Smooth muscle cell (in vitro differentiated cells): ENCODE results near the gene PTN. TPM values are rescaled to one million over a fixed set of nuclear protein-coding genes. Genes with fewer than 3 reads are reported as not detected.

Experiments
- DNase-seq: peaks from one replicate; lab custom pipeline; 2025; ENCODE audit not compliant: unreplicated experiment; lab: John Stamatoyannopoulos, UW
- H2AFZ ChIP-seq: fragments of 200-600 bp; sonication (generic); 2 replicates; pipeline ENCODE4 v1.6.0; 2016; ENCODE audit warnings: antibody characterized with exemption, low read depth, mild to moderate bottlenecking
- H3F3A ChIP-seq: fragments of 200-600 bp; sonication (generic); 2 replicates; pipeline ENCODE4 v1.6.0; 2017; ENCODE audit warnings: antibody characterized with exemption, low read depth
- H3K27ac ChIP-seq: fragments of 200-600 bp; sonication (generic); 2 replicates; pipeline ENCODE4 v1.5.1; 2016; ENCODE audit warnings: low read depth, mild to moderate bottlenecking
- H3K27me3 ChIP-seq: fragments of 200-600 bp; sonication (generic); 2 replicates; pipeline ENCODE4 v1.6.1; 2016; ENCODE audit warnings: low read depth, mild to moderate bottlenecking
- H3K36me3 ChIP-seq: fragments of 200-600 bp; sonication (generic); 2 replicates; pipeline ENCODE4 v1.5.1; 2016; ENCODE audit warnings: low read depth
- H3K4me1 ChIP-seq: fragments of 200-600 bp; sonication (generic); 2 replicates; pipeline ENCODE4 v1.5.1; 2016; ENCODE audit warnings: low read depth
- H3K4me2 ChIP-seq: fragments of 200-600 bp; sonication (generic); 2 replicates; pipeline ENCODE4 v1.6.0; 2016; ENCODE audit warnings: mild to moderate bottlenecking
- H3K4me3 ChIP-seq: fragments of 200-600 bp; sonication (generic); 2 replicates; pipeline ENCODE4 v1.5.1; 2016; ENCODE audit warnings: mild to moderate bottlenecking
- H3K79me2 ChIP-seq: fragments of 200-600 bp; sonication (generic); 2 replicates; pipeline ENCODE4 v1.6.0; 2016; ENCODE audit warnings: low read depth, mild to moderate bottlenecking
- H3K9ac ChIP-seq: fragments of 200-600 bp; sonication (generic); 2 replicates; pipeline ENCODE4 v1.6.0; 2016; ENCODE audit warnings: low read depth
- H3K9me3 ChIP-seq: fragments of 200-600 bp; sonication (generic); replicated peaks from 2 replicates; pipeline ENCODE4 v1.5.1; 2016; ENCODE audit warnings: low read depth
- H4K20me1 ChIP-seq: fragments of 200-600 bp; sonication (generic); 2 replicates; pipeline ENCODE4 v1.6.0; 2016; ENCODE audit warnings: low read depth
- WGBS: methylation state at CpG from one replicate; pipeline ENCODE4 v1.1.7; 2016; ENCODE audit warnings: low lambda C conversion rate; 5-methylcytosine and 5-hydroxymethylcytosine counted together
- polyA plus RNA-seq: library from polyadenylated mRNA; unstranded; fragments of >200 nt; fragmentation: Nextera tagmentation; extraction: Ambion mirVana; gene quantifications from 2 replicates; pipeline ENCODE4 v1.2.1, GENCODE V29; 2016
- total RNA-seq: library from RNA; depleted of rRNA; stranded (reverse); fragments of >200 nt; gene quantifications from 2 replicates; pipeline ENCODE4 v1.2.3, GENCODE V29; 2014
- TF ChIP-seq, protein P1 (sequence below): fragments of 200-600 bp; sonication (generic); IDR thresholded peaks from 2 replicates; pipeline ENCODE4 v1.5.1; 2017; ENCODE audit warnings: borderline replicate concordance, mild to moderate bottlenecking, antibody characterized with exemption; ENCODE audit not compliant: insufficient read depth, poor library complexity, severe bottlenecking

Gene PTN
- total and polyA plus RNA-seq, 2 experiments from 2014 or later = 8.9 to 15.1 TPM

DNA sequence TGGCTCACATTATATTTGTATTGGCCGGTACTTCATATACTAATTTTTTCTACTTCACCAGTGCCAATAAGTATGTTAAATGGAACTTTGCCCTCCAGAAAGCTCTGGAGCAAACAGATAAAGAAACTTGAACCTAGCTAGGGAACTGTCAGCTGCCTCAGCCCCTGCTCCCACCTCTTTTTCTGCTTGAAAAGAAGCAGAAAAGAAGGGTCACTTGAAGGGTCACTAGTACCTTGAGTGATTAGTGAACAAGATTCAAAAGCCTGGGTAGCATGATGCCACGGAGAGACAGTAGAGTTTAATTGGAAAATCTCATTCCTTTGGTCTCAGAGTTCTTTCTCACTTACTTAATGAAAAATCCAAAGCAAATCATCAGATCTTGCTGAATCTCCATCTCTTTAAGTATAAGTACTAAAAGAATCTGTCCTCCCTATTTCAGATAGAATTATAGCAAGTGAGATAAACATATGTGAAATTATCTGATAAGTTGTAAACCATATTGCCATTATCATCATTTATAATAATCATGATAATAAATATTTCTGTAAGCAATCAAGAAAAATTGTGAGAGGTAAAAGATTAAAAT lies 47.7 kb downstream of the PTN start:
- Histone ChIP-seq H3K79me2 (no peaks in the 10 kb centered on the region), H3K36me3 (no peaks in the 10 kb centered on the region), H4K20me1 (no peaks in the 10 kb centered on the region), H3K27ac (no peak overlapping the region), H3K27me3 (no peaks in the 10 kb centered on the region), H3K4me2 (no peak overlapping the region), H3K9ac (no peak overlapping the region), H3K4me1 (no peaks in the 10 kb centered on the region), H3K4me3 (no peak overlapping the region), H3F3A (no peaks in the 10 kb centered on the region), H3K9me3 (no peaks in the 10 kb centered on the region), H2AFZ (no peak overlapping the region)
- DNase-seq = no peak
- TF ChIP-seq, protein P1, sequence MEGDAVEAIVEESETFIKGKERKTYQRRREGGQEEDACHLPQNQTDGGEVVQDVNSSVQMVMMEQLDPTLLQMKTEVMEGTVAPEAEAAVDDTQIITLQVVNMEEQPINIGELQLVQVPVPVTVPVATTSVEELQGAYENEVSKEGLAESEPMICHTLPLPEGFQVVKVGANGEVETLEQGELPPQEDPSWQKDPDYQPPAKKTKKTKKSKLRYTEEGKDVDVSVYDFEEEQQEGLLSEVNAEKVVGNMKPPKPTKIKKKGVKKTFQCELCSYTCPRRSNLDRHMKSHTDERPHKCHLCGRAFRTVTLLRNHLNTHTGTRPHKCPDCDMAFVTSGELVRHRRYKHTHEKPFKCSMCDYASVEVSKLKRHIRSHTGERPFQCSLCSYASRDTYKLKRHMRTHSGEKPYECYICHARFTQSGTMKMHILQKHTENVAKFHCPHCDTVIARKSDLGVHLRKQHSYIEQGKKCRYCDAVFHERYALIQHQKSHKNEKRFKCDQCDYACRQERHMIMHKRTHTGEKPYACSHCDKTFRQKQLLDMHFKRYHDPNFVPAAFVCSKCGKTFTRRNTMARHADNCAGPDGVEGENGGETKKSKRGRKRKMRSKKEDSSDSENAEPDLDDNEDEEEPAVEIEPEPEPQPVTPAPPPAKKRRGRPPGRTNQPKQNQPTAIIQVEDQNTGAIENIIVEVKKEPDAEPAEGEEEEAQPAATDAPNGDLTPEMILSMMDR = no peak
- WGBS = 91% methylated on average over 2 of the region's 2 CpGs

DNA sequence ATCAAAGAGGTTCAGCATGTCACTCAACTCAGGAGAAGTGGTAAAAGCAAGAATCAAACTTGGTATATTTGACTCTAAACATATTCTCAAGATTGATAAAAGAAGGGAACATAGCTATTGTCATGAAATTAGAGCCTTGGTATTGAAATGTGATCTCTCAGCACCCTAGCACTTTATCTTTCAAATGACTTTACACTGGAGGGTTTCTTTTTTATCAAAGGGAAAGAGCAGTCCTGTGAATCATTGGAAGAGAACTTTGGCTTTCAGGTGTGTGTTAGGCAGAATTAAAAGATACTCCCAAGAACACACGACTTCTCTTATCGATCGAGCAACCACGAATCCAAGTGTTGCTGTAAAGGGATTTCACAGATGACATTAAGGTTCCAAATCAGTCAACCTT lies 54.4 kb downstream of the PTN start:
- Histone ChIP-seq H3K9ac (no peak overlapping the region), H2AFZ (no peak overlapping the region), H3K4me2 (no peak overlapping the region), H3K79me2 (no peaks in the 10 kb centered on the region), H3K9me3 (no peaks in the 10 kb centered on the region), H3K27ac (no peak overlapping the region), H3K36me3 (no peaks in the 10 kb centered on the region), H3K4me3 (no peak overlapping the region), H3K4me1 (no peaks in the 10 kb centered on the region), H3K27me3 (no peaks in the 10 kb centered on the region), H3F3A (no peaks in the 10 kb centered on the region), H4K20me1 (no peaks in the 10 kb centered on the region)
- WGBS = 85% methylated on average over 4 of the region's 4 CpGs
- TF ChIP-seq, protein P1 = no peak
- DNase-seq = no peak

DNA sequence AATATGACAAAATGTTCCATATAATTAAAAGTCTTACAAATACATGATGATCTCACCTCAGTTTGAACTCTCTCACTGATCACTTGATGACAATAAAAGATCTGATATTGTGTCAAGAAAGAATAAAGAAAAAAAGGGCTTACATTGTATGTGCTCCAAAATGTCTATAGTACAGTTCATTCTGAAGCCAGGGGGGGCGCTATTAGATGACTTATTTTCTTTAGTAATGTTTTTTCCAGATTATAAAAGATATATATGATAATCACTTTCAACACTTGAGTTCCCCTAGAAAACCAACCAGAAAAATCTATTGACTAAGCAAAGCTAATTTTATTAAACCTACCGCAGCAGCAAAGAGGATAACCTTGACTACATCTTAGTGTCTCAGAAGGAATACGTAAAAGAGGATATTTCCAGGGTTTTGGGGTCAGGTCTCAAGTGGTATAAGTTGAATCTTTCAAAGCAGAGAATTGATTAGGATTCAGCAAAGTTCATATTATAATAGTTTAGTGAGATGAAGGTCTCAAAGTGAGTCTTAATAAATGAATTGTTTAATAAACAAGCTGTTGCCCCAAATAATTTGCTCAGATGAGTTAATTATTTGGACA lies 55.8 kb downstream of the PTN start:
- Histone ChIP-seq H3K36me3 (no peaks in the 10 kb centered on the region), H3F3A (no peaks in the 10 kb centered on the region), H3K27ac (no peak overlapping the region), H3K9ac (no peak overlapping the region), H2AFZ (no peak overlapping the region), H3K4me3 (no peak overlapping the region), H3K4me1 (no peaks in the 10 kb centered on the region), H3K4me2 (no peak overlapping the region), H3K79me2 (no peaks in the 10 kb centered on the region), H3K9me3 (no peaks in the 10 kb centered on the region), H3K27me3 (no peaks in the 10 kb centered on the region), H4K20me1 (no peaks in the 10 kb centered on the region)
- no peak for DNase-seq
- TF ChIP-seq, protein P1 = peak; percentile 50
- 71% methylated on average over 3 of the region's 3 CpGs for WGBS

DNA sequence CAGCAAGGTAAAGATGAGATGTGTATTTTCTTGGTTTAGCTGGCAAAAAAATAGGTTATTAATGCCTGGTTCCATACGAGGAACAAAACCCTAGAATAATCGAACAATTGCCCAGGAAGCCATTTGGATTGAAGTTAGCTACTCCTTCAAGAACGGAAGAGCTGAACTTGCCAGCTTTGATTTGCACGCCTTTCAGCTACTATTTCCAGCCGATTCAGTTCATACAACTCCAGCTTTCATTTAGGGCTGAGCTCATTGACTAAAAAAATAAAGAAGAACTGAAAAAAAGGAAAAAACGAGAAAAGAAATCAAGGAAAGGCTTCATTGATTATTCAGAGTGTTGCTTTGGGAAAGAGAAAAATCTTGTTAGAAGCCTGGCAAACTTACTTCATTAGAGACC lies 60.4 kb downstream of the PTN start:
- no peaks in the 10 kb centered on the region for H4K20me1 ChIP-seq
- H3F3A ChIP-seq = no peaks in the 10 kb centered on the region
- no peak overlapping the region for H3K4me3 ChIP-seq
- no peaks in the 10 kb centered on the region for H3K79me2 ChIP-seq
- H3K9ac ChIP-seq = no peak overlapping the region
- H3K4me1 ChIP-seq = no peaks in the 10 kb centered on the region
- H3K9me3 ChIP-seq = no peaks in the 10 kb centered on the region
- H2AFZ ChIP-seq = no peak overlapping the region
- no peak overlapping the region for H3K4me2 ChIP-seq
- 93% methylated on average over 6 of the region's 6 CpGs for WGBS
- TF ChIP-seq, protein P1 = no peak
- no peak overlapping the region for H3K27ac ChIP-seq
- no peak for DNase-seq
- H3K36me3 ChIP-seq = no peaks in the 10 kb centered on the region
- H3K27me3 ChIP-seq = no peaks in the 10 kb centered on the region
